ENCODE measurements around the gene SPDEF.
A peak's percentile ranks its signal among the peaks of the same experiment; 100 is the strongest.

The SPDEF gene

DNA sequence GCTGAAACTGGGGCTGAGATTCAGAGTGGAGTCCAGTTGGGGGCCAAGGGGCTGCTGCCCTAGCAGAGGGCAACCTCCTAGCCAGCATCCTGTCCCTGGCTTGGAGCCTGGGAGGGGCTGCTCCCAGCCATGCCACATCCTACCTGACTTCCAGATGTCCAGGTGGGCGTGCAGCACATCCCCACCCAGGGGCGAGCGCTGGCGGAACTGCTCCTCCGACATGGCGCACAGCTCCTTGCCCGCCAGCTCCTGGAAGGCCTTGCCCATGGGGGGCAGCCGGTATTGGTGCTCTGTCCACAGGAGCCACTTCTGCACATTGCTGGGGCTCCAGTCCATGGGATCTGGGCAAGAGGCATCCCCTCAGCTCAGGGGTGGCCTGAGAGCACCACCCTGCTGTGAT is 15.3 kb downstream of the SPDEF start:
- no peak for DNase-seq

DNA sequence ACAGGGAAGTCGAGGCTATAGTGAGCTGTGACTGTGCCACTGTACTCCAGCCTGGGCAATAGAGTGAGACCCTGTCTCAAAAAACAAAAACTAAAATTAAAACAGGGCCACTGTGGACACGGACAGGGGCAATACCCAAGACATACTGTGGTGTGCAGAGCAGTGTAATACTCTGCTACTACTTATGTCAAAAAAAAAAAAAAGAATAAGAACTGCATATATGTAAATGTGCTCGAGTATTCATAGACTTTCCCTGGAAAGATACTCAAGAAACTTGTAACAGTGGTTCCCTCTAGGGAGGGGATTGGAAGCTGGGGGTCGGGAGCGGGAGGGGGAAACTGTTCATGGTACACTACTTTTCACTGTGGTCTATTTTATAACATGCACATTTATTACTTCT is 15.9 kb downstream of the SPDEF start:
- no peak for DNase-seq

DNA sequence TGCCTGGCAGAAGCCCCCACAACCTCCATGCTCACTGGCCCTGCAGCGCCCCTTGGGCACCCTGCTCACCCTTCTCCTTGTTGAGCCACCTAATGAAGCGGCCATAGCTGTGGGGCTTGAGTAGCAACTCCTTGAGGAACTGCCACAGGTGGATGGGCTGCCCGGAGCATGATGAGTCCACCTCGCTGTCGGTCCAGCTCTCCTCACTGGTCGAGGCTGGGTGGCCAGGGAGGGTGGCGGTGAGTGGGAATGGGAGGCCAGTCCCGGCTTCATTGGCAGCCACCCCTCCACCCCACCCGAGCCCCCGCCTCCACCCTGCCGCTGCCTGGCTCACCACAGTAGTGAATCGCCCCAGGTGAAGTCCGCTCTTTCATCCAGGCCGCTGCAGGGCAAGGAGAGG is 16.9 kb downstream of the SPDEF start:
- no peak for DNase-seq

DNA sequence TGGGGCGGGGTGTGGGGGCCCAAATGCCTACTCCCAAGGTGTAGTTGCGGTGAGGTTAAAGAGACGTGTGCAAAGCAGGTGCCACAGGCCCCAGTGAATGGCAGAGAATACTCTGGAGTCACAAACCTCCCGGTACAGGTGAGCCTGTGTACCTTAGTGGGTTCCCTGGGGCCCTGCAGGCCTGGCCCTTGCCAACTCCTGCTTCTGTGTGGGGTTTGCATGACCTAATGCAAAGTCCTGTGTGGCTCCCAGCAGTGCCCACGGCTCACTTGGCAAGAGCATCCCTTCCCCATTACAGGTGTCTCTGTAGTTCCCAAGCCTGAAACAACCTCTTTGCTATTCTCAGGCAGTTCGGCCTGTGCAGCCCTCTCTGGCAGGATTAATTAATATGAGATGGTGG is 17.5 kb downstream of the SPDEF start:
- no peak for DNase-seq

DNA sequence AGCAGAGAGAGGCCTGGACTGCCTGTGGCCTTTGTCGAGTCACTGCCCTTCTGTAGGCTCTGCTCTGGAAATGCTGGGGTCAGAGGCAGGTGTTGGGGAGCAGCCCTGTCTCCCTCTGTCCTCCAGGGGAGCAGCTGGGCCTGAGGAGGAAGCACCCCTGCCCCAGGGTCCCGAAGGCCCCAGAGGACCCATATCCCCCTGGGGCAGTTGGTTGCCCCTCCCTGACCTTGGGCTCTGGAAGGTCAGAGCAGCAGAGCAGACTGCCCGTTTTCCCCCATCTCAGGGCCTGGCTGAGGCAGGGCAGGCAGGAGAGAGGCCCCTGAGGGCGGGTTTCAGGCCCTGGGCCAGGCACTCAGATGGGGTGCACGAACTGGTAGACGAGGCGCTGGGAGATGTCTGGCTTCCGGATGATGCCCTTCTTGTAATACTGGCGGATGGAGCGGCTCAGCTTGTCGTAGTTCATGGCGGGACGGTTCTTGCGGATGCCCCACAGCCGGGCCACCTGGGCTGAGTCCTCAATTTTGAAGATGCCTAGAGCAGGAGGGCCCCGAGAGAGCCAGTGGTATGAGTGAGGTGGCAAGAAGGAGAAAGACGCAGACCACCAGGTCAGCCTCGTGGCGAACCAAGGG is 18.1 kb downstream of the SPDEF start:
- no peak for DNase-seq

DNA sequence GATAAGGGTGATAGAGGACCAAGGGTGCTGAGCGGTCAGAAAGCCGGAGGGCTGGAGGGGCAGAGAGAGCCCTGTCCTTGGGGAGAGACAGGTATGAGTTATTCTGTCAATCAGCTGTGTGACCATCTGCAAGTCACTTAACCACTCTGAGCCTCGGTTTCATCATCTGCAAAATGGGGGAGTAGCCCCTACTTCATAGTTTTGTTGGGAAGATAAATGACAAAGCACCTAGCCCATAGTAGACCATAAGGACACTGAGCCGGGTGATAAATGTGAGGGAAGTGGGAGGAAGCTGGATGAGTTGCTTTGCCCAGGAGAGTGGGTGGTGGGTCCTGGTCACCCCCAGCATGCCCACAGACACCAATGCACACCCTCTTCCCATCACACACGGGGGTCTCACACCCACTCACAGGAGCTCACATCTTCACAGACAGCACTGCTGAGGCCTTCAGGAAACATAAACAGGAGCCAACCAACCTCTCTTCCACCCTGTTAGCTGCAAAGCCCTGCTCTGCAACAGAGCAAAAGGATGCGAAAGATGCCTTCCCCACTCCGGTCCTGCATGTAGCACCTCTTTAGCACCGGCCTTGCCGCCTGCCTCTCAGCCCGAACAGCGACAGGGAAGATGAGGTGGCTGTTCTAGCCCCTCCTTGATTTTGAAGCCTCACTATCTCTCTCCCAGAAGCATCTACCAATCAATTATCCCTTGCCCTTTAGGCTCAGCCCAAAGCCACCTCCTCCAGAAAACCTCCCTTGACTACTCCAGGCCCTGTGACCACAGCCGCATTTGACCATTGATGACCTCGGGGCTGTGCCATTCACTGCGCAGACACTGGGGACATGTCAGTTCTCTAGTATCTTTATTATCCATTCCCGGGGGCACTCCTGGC is 18.9 kb downstream of the SPDEF start:
- no peak for DNase-seq

DNA sequence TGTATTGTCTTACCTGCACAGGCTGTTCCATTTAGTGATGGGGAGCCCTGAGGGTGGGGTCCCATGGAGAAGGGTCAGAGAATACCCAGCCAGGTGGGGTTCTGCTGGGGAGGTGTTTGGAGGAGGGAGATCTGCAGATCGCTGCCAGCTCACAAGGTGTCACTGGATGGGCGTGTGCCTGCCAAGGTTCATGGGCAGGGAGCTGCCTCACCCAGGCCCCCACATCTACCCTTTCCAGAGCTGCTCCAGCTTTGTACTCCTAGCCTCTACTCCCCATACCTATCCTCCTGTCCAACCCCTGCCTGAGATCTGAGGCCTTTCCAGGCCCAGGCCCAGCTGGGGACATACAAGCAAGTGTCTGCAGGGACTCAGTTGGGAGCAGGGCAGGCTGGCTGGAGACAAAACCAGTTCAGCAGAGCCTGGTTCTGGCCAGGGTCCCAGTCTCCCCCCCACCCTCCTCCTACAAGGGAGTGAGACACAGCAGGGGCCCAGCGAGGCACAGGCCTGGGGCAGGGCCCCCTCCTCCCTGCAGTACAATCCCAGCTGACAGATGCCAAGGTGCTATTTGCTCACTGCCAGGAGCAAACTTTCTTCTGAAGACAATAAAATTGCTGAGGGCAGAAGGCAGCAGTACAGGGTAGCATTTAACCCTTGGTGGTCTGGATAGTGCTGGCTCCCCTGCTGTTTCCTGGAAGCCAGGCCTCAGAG is 19.7 kb downstream of the SPDEF start:
- DNase-seq = no peak

DNA sequence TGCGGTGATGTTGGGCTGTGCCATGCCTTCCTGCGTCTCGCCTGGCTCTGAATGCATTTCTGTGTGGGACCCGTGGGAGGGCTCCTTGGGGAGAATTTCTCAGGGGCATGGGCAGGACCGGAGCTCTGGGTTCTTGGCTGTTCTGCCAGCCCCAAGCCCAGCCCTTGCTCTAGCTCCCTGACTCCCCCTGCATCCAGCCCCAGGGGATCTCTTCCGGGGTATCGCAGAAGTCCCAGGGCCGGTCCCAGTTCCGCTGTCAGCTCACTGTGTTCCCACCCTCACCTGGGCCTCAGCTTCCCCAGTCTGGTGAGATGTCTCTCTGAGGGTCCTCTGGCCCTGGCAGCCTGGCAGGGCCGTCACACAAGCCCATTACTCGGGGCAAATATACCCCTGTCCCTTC is 20.5 kb downstream of the SPDEF start:
- DNase-seq = no peak

DNA sequence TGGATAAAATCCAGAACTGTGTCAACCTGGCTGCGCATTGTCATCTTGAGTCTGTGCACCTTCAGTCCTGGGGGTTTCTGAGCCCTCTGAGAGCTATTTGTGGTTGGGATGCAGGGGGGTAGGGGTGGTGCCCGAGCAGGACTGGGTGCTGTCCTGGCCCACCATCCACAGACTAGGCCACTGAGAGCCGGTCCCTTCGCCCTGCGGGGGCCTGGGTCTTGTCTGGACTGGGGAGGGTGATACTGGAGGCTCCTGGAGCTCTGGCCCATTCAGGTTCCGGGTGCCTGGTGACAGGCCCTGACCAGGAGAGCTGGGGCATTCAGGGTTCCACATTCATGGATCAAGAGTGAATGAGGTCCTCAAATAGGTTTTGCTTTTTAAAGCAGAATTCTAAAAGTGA is 20.9 kb downstream of the SPDEF start:
- DNase-seq = no peak

DNA sequence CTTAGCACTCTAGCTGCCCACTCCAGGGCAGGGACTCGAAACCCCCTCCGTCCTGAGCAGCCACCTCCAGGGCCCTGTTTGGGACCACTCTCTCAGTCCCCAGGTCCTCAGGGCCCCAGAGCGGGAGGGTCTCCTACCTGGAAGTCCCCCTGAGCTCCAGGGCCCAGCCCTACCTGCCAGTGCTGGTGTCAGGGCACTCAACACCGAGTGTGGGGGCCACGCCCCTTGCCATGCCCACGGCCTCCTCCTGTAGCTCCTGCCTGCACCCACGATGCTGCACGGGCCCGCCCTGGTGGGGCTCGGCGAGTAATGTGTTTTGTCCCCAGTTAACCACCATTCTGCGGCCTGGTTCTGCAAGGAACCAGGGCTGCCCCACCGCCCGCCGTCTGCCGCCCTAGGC is 21.5 kb downstream of the SPDEF start:
- no peak for DNase-seq

DNA sequence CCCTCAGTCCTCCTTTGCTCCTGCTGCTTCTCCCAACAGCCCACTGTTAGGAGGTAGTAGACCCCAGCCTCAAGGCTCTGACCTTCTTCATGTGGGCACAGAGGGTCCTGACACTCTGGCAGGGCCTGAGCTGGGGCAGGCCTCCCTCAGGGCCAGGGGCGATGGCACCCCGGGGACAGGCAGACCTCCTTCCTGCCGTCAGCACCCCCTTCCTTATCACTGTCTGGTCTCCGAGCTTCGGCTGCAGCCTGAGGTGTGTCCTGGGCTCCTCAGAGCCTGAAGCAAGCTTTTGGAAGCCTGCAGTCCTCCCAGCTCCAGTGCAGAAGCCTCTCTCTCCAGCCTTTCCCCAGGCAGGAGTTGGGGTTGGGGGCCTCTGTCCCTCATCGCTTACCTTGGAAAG is 22.0 kb downstream of the SPDEF start:
- no peak for DNase-seq

DNA sequence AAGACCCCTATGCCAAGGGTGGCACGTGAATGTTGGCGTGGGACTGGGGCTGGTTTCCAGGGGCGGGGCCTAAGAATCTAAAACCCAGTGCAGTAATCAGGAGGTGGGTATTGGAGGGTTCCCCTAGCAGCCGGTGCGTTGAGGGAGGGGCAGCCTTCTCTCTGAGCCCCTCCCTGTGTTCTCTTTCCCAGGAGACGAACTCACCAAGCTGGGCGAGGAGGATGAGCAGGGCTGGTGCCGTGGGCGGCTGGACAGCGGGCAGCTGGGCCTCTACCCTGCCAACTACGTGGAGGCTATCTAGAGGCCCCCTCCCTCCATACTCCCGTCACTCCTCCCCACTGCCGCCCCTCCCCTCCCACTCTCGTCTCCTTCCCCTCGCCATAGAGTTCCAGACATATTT is 23.9 kb downstream of the SPDEF start:
- DNase-seq = no peak

DNA sequence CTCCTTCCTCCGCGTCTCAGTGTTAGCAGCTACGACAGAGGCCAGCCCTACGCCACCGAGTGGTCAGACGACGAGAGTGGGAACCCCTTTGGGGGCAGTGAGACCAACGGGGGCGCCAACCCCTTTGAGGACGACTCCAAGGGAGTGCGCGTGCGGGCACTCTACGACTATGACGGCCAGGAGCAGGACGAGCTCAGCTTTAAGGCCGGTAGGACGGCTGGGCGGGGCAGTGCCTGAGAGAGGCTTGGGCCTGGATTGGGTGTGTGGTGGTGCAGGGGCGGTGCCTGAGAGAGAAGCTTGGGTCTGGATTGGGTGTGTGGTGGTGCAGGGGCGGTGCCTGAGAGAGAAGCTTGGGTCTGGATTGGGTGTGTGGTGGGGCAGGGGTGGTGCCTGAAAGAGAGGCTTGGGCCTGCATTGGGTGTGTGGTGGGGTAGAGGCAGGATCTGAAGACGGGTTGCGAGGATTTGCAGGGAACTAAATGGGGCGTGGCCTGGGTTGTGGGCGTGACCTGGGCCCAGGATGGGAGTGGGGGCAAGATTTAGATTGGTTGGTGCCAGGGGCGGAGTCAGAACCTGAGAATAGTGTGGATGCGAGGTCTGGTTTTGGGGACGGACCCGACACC is 24.4 kb downstream of the SPDEF start:
- no peak for DNase-seq

DNA sequence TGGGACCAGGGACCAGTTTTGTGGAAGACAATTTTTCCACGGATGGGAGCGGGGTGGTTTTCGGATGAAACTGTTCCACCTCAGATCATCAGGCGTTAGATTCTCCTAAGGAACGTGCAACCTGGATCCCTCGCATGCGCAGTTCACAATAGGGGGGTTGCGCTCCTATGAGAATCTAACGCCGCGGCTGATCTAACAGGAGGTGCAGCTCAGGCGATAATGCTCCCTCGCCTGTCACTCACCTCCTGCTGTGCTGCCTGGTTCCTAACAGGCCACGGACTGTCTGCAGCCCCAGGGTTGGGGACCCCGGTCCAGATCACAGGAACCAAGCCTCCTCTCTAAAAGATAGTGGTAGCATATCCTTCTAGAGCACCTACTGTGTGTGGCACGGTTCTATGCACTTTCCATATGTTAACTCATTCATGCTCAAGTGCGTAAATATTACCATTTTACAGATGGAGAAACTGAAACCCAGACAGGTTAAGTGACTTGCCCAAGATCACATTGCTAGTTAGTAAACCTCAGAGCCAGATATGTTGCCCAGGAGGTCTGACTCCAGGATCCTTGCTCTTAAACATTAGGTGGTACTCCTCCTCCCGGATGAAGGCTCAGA is 25.3 kb downstream of the SPDEF start:
- no peak for DNase-seq

DNA sequence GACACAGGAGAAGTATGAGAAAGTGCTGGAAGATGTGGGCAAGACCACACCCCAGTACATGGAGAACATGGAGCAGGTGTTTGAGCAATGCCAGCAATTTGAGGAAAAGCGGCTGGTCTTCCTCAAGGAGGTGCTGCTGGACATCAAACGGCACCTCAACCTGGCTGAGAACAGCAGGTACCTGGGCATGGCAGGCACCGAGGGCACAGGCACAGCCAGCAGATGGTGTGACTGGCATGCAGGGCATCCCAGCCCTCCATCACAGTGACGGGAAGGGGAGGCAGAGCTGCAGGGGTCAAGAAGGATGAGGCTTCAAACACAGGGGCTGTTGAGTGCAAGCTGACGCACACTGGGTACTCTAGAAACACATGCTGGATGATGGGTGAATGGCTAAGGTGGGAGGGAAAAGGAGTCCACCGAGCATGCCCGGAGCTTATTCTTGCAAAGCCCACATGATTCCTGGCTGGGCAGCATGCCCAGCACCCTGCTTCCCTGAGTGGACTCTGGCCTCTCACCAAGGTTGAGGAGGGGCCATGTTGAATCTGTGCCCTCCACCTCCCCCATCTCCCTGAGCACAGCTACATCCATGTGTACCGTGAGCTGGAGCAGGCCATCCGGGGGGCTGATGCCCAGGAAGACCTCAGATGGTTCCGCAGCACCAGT is 26.3 kb downstream of the SPDEF start:
- no peak for DNase-seq

DNA sequence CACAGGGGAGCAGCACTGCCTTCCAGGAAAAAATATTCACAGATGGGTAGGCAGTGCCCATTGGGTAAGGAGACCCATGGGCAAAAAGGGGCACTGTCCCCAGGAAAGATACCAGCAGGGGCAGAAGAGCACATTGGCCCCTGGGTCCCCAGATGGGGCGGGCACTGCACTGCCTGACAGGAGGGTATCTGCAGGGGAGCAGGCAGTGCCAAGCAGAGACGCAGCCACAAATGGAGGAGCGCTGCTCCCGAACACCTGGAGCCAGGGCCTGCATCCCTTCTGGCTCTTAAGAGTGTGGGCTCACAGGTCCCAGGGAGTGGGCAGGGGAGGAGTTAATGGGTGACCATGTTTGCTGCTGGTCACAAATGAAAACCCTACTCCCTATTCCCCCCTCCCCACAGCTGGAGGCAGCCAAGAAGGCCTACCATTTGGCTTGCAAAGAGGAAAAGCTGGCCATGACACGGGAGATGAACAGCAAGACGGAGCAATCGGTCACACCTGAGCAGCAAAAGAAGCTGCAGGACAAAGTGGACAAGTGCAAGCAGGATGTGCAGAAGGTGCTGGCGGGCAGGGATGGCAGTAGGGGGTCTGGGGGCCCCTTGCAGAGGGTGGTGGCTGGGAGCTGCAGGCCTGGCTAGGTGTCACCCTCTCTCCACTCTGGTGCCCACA is 27.0 kb downstream of the SPDEF start:
- no peak for DNase-seq

DNA sequence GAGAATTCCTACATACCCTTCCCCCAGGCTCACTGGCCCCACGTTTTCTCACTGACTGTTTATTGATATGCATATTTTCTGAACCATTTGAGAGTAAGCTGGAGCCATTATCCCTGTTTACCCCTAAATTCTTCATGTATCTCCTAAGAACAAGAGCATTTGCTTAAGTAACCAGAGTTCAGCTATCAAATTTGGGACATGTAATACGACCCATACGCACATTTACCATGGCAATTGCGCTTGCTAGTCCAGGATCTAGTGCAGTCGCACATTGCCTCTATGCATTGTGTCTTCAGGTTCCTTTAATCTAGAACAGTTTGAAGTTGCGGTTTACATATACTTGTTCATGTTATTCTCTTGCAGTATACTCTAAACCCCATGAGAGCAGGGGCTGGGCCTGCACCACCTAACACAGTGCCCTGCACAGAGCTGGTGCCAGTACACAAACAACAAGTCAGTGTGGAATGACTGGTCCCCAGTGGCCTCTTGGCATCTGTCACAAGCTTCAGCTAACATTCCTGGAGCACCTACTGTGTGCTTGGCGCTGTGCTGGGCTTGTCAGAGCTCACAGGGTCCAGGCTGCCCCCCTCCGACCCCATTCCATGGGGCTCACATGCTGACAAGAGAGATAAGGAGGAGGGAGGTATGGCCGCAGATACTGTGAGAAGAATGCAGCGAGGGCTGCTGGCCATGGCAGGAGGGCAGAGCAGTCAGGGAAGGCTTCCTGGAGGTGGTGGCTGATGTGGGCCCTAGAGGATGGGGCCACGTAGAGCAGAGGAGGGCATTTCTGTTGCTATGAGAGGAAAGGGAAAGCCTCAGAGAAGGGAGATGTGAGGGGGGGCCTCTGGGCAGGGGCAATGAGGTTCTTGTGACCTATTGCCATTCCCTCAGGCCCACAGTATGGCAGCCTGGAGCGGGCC is 28.1 kb downstream of the SPDEF start:
- DNase-seq = no peak

DNA sequence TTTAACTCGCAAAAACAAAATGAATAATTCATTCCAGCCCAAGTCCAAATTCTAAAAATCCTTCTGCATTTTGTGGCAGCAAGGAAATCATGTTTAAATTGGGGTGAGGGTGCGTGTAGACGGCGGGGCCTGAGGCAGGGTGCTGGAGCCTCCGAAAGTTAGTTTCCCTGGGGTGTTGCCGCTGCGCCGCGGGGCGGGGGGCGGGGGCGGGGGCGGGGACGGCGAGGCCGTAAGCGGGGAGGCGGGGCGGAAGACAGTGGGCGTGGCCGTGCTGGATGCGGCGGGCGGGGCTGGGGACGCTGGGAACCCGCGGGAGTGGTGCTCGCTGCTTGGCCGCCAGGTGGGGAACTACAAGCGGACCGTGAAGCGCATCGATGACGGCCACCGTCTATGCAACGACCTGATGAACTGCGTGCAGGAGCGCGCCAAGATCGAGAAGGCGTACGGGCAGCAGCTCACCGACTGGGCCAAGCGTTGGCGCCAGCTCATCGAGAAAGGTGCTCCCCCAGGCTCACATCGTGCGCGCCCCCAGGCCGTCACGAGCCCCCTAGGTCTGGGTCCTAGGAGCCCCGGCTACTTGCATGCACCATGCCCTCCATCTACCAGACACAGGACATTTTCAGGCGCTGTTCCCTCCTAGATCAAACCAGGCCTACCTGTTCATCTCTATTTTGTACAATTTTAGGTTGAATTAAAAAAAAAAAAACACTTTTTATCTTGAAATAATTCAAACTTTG is 29.0 kb downstream of the SPDEF start:
- peak; percentile 87 to 90 for DNase-seq

DNA sequence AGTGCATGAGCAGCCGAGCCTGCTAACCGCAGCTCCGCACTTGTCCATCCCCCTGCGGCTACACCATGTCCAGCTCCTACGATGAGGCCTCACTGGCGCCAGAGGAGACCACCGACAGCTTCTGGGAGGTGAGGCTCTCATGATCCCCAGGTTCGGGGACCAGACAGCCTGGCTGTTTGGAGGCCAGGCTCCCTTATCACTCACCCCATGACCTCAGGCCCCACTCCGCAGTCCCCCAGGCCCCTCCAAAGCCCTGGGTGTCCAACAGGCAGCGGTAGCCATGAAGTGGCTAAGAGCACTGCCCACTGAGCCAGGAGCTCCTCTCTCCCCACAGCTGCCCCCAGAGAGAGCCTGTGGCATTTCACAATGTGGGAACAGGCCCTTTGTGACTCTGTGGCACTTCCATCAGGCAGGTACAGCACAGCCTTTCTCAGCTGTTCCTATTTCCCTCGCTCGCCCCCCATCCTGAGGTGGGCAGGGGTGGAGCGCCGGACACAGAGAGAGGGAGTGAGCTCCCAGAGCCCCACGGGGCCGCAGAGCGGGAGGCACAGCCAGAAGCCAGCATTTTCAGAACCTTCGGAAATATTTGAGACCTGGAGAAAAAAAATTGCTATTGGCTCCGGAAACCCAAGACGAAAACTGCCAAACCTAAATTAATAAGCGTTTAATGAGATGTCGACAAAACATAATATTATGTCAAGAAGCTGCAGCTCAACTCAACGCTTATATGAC is 29.7 kb downstream of the SPDEF start:
- no peak for DNase-seq
